HG02884 (cell line): ENCODE measurements around the gene KLHL25.

Source experiments
- ATAC-seq: cut with Tn5 transposase; IDR thresholded peaks from one replicate; pipeline ENCODE4 v1.9.1; 2021; ENCODE audit warnings: mild to moderate bottlenecking, moderate library complexity; ENCODE audit not compliant: unreplicated experiment

The KLHL25 gene

GRCh38 chr15:85778107-85778776, 16.5 kb downstream of the KLHL25 start:
- ATAC-seq, result no peak

DNA sequence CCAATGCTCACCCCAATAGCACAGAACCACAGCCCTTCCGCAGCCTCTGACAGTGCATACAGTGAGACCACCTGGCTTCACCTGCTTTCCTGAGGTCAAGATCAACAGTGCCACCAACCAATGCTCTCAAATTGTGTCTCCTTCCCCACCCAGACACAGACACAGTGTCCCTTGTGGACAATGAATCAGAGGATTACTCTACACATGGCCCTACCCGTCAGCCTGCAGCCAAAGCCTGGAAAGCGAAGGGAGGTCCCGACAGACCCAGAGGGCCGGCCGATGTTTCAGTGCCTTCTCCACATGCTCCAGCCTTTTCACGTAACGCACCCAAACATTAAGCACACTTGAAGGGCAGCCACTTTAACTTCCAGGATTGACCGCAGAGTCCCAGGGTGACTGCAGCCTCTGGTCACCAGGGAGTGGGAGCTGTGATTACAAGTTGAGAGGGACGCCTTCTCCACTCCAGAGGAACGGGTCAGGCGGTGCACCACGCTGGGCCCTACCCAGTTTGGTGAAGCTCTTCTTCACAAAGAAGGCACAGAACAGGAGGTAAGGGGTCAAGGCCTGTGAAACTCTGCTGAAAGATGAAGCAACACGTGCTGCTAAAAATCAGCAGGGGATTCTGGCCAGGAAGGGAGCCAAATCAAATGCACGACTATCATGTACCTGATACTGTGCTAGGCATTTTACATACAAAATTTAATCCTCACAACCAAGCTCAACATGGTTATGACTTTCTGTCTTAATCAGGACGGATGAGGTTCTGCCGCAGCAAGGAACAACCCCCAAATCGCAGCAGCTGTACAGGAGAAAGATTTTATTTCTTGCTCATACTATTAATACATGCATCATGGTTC, 17.2 kb downstream of the KLHL25 start:
- ATAC-seq, result no peak

- ATAC-seq, result no peak
Measured at GRCh38 chr15:85773970-85774369, 20.8 kb downstream of the KLHL25 start.

GRCh38 chr15:85773249-85773648, 21.5 kb downstream of the KLHL25 start:
- ATAC-seq, result no peak

DNA sequence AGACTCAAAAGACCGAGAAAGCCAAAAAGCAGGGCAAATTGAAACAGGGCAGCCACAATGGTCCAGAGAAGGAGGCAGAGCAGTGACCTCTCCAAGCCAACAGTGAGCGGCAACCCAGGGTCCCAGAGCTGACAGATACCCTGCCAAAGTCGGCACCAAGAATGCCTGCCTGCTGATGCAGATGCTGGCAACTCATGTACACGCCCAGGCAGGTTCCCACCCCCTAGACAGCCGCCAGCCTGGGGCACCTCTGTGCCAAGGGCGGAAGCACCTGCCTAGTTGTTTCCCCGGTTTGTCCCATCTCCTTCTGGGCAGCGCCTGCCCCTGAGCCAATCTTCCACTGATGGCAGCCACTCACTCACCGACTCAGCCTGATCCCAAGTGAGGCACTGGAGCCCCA, 22.1 kb downstream of the KLHL25 start:
- ATAC-seq, result no peak

DNA sequence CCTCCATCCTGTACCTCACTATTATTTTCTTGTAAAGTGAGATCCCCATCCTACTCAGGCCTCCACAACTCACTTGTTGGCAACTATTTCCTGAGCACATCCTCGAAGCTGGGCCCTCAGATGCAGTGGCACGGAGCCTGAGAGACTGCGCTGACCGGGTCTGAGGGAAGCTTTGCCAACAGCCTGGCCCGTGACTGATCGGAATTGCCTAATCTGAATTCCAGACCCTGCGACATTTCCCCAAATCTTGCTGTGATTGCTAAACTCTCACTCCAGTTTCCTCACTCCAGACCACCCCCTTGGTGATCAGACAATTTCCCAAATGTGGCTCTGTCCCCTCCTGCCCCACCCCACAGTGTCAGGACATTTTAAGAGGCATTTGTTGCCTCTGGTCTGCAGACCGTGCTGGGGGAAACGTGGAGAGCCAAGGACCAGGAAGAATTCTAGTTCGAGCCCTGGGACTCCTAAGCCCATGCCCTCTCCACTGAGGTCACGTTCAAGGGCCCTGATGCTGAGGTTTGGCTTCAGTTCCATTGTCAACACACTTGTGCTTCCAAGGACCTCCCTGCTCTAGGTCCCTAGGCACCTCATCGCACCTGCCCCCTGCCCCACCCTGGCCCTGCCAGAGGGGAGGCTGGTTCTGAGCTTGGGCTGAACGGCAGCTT, 22.8 kb downstream of the KLHL25 start:
- ATAC-seq, result no peak

DNA sequence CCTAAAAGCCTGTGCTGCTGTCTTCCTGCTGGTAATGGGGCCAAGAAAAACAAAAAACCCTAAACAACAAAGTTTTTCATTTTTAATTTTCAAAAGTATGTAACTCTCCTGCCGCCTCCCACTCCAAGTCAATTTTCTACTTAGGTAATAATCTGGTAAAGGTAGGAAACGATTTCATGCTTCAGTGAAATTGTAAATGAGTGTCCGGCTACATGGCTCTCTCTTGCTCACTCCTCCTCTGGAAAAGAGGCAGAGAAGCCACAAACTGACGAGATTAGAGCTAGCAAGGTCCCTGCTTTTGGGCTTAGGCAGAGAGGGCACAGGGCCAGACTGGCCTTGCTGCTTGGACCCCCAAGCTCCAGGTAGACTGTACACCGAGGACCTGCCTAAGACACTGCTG, 23.5 kb downstream of the KLHL25 start:
- ATAC-seq, result no peak

DNA sequence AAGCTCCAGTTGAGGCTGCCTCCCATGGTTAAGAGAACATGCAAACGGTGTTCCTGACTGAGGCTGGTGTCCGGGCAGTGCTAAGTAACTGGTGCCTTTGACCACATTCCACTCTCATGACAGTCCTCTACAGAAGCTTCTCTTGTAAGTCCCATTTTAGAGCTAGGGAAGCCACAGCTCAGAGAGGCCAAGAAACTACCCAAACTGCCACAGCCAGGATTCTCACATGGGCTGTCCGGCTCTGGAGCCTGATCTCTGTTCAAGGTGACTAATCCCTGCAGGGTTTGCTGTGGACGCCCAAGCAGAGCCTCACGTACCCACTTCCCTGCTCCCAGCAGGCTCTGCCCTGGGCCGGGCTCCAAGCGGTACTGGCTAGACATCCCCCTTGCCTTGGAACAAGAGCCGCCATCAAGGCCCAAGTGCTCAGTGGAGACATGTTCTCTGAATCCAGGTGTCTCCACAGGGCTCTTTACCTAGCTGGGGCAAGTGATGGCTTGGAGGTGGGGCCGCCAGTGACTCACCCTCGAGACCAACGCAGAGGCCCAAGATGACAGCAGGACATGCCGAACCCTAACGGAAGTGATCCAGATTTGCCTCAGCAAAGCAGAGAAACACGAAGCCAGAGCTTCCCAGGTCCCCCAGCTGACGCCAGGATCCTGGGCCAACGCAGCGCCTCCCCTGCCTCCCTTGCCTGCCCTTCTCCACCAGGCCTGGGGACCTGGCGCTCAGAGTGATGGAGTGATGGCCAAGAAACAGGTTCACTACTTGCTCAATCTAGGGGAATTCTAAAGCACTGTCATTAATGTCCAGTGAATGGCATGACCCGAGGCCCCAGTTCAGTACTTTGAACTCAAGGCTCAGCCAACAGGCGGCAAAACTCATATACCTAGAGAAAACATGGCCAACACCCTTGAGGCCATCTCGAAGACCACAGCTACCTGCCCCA, 24.4 kb downstream of the KLHL25 start:
- no peak for ATAC-seq

DNA sequence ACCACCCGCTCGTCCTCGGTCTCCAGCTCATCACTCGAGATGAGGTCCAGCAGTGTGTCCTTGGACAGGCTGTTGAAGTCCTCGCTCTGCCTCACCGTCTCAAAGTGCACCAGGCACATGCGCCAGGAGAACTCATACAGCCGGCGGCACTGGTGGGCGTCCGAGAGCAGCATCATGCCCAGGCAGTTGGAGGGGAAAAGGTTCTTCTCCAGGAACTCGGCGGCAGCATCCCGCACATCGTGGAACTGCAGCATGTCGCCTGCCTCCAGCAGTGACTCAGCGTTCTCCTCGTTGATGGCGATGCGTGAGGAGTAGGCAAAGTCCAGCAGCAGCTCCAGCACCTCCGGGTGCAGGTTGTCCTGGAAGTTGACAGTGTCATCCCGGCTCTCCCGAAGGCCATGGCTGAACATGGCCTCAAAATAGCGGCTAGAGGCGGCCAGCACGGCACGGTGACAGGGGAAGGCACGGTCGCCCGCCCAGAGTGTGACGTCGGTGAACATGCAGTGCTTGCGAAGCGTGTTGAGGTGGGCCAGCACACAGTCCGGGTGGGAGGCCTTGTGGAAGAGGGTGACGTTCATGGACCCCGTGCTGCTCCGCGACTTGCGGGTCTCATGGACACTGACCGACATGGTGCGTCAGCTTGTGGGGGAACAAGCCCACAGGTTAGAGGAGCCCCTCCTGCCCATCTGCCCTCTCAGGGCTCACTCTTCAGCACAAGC, 25.4 kb downstream of the KLHL25 start:
- ATAC-seq, result no peak

DNA sequence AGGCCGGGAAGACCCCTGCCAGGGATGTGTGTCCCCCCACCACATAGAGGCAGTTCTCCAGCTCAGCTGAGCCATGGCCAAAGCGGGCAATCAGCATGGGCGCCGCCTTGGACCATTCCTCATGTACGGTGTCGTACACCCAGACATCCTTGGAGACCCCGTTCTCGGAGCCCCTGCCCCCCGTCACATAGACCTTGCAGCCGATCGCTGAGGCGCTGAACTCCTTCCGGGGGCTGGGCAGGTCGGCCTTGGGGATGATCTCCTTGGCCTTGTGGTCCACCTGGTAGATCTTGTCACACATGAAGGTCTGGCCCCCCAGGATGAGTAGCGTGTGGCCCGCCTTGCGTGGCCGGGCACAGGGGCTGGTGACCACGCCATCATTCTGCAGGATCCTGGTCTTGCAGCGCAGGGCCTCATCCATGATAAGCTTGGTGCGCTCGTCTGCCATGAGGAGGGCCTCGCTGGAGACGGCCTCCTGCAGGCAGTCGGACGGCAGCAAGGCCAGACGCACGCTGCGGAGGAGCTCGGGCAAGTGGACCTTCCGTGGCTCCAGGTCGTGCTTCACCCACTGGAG, 26.0 kb downstream of the KLHL25 start:
- no peak for ATAC-seq

GRCh38 chr15:85767785-85768529, 26.8 kb downstream of the KLHL25 start:
- no peak for ATAC-seq

- no peak for ATAC-seq
Measured at GRCh38 chr15:85766001-85766831, 28.5 kb downstream of the KLHL25 start.

- no peak for ATAC-seq
Measured at GRCh38 chr15:85764649-85765277, 30.0 kb downstream of the KLHL25 start.

DNA sequence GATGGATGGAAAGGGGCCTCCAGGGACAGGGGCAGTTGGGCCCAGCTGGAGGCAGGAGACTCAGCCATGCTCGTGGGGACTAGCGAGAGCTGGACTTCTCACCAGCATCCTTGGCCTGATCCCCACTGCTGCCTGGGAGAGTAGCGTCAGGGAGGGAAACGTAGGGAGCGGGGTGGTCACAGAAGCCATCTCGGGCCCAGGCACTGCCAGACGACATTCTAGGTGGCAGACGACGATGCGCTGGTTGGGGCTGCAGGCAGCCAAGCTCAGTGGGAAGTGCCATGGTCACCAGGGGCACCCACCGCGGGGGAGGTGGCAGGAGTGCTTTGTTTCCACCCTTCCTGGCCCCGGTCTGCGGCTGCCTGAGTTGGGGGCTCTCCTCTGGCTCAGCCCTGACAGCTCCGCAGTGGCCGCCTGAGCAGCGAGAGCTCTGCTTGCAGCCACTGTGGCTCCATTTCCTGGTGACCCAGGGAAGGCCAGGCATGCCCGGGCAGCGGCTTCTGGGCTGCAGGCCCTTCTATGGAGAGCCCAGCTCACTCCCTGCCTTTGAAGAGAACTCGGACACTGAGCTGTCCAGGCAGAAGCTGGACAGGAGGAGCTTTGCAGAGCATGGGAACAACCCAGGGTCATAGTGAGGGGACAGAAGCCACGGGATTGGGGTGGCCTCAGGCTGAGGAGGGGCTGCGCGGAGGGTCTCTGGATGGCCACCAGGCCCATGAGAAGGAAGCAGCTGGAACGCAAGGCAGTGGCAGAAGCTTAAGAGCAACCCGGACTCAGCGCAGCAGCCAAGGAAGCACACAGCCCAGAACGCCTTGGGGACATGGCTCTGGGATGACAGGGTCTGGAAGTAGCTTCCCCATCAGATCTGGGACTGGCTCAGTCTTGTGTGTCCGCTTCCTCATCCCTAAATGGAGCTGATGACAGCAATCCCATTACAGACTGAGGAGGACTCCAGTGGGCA, 30.8 kb downstream of the KLHL25 start:
- no peak for ATAC-seq

DNA sequence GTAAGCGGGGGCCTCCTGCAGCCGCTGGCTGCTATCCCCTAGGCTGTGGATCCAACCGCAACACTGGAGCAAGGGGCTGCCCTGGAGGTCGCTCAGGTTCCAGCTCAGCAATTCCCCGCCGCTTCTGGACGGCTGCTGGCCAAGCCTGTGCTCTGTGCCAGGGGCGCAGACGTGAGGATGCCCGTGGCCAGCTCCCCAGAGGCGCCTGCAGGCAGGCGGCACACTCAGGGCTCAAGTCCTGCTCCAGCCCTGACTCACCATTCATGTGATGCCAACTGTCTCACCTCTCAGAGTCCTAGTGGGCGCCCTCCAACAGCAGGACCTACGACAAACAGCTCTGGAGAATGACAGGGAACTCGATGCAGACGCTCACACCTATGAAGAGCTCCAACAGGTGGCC, 31.6 kb downstream of the KLHL25 start:
- no peak for ATAC-seq

- no peak for ATAC-seq
Measured at GRCh38 chr15:85762756-85763127, 32.0 kb downstream of the KLHL25 start.
